ENCODE measurements around the gene ATP2C1.

DNA sequence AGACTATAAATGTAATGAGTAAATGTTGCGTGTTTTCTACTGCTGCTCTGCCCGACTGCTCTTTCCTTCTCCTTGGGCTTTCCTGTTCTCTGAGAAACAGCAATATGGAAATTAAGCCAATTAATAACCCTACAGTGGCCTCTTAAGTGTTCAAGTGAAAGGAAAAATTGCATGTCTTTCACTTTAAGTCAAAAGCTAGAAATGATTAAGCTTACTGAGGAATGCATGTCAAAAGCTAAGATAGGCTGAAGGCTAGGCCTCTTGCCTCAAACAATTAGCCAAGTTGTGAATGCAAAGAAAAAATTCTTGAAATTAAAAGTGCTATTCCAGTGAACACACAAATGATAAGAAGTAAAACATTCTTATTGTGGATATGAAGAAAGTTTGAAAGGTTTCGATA, 55.0 kb downstream of the ATP2C1 start:
- TF ChIP-seq EZH2 (IDR thresholded peaks at IDR 0.05) (no peak), POLR2AphosphoS5 (IDR thresholded peaks at IDR 0.05; ENCODE audit: borderline replicate concordance, low read depth, low read length) (no peak)
